H1 (cell line): ENCODE measurements around the gene CKAP5.
A peak's percentile ranks its signal among the peaks of the same experiment; 100 is the strongest.

Experiments
- JUN ChIP-seq: IDR thresholded peaks from 2 replicates; pipeline ENCODE4 v1.6.1; 2011; ENCODE audit warnings: low read depth, mild to moderate bottlenecking, improper control_type of control experiment, low read length
- NANOG ChIP-seq: IDR thresholded peaks from 2 replicates; pipeline ENCODE4 v1.6.1; 2011; ENCODE audit warnings: low read length, low read depth, mild to moderate bottlenecking, inconsistent platforms; ENCODE audit not compliant: insufficient read depth, poor library complexity, severe bottlenecking
- POLR2AphosphoS5 ChIP-seq: IDR thresholded peaks from 2 replicates; pipeline ENCODE4 v1.6.1; 2011; ENCODE audit warnings: low read depth, low read length
- YY1 ChIP-seq: IDR thresholded peaks from 2 replicates; pipeline ENCODE4 v1.6.1; 2011; ENCODE audit warnings: low read depth, mild to moderate bottlenecking, low read length

DNA sequence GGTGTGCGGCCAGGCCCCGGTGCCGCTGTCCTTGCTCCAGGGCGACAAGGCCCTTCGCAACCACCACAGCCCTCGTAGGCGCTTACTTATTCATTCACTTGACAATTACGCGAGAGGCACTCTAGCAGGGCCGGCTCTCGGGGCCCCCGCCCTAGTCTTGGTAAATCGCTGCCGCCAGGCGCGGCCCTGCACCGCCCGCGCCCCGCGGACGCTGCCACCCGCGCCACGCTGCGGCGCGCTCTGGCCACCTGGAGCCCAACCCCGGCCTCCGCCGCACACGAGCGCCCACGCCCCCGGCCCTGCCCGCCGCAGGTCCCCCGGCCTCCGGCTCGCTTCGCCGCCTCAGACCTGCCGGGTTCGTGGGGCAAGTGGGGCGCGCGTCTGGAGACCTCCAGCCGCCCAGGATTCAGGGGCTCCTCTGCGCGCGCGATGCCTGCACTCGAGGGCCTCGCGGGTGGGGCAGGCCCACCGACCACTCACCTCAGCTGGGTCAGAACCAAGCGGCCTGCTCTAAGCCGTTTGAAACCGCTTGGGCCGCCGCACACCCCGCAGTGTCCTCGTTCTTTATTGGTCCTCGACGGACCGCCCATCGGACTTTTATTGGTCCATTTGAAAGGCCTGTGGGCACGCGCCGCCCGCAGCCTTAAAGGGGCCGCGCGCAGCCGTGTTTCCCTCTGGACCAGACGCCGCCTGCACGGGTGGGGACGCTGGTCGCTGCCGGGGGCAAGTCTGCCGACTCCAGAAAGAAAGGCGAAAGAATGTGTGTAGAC lies at the start of gene CKAP5:
- TF ChIP-seq POLR2AphosphoS5 (peak; percentile 78), NANOG (no peak), JUN (no peak), YY1 (no peak)
